GM19452 (cell line): ENCODE measurements around the gene NHS.

ENCODE experiments used
- ATAC-seq: cut with Tn5 transposase; IDR thresholded peaks from one replicate; pipeline ENCODE4 v1.9.1; 2021; ENCODE audit not compliant: unreplicated experiment

NHS gene

GRCh38 chrX:17759990-17760389 lies 385.0 kb downstream of the NHS start:
- ATAC-seq: no peak

DNA sequence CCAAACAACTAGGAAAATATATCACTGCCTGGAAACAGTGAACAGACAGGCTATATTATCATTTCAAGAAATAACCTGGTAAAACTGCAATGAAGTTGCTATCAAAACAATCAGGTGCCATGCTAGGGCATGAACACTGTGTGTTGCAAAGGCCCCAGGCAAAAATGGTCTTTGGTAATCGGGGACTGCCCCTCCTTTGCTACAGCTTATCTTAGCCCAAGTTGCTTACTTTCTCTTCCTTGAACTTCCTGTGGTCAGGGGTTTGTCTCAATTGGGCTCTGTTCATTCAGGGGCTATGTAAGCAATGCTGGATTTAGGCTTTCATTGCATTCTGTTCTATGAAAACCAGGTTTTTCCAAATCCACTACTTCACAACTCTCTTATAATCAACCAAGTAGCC lies 392.7 kb downstream of the NHS start:
- ATAC-seq: no peak

- no peak for ATAC-seq
Measured at GRCh38 chrX:17768997-17769396, 394.0 kb downstream of the NHS start.

DNA sequence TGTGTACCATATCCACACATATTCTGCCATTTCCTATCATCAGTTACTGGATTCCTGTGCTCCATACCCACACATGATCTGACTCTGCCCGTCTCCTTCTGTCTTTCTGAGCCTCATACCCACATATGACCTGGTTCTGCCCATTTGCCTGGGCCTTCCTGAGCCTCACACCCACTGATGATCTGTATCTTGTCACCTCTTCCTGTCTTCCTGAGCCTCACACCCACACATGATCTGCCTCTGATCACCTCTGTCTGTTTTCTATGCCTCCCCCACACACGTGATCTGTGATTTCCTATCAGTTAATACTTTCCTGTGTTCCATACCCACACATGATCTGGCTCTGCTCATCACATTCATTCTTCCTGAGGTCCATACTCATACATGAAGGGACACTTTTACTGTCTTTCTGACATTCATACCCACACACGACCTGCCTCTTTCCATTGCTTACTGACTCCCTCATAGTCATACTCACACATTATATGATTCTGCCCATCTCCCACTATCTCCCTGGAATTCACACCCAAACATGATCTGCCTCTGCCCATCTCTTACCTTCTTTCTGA lies 394.8 kb downstream of the NHS start:
- ATAC-seq: no peak

GRCh38 chrX:17773221-17773876 lies 398.3 kb downstream of the NHS start:
- no peak for ATAC-seq

GRCh38 chrX:17774053-17774452 lies 399.1 kb downstream of the NHS start:
- ATAC-seq: no peak

DNA sequence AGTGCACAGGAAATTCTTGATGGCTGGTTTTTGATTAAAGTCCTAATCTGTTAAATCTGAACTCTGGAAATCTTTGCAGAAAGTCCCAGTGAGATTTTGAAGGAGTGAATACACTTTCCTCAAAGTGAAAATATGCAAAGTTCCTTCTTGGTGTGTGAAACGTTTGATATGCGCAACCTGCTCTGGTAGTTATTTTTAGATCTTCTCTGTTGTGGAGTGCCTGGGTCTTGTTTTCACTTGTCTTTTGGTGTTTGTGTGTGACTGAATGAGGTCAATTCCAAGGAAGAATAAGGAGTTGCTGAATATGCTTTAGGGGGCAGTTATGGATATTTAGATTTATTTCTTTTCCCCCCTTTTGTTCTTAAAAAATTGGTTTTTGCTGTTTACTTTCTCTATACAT lies 404.0 kb downstream of the NHS start:
- no peak for ATAC-seq

- no peak for ATAC-seq
Measured at GRCh38 chrX:17779434-17779833, 404.4 kb downstream of the NHS start.
